GM12801 (cell line): Measurements from ENCODE around the gene MMD.

Experiments used
- TF ChIP-seq, protein P1 (sequence below): IDR thresholded peaks from one replicate; pipeline ENCODE4 v1.5.1; 2011; ENCODE audit warnings: control low read depth; ENCODE audit not compliant: insufficient read length; ENCODE audit errors: extremely low read depth

MMD gene

GRCh38 chr17:55456307-55457240, 34.9 kb upstream of the MMD start:
- TF ChIP-seq, protein P1, sequence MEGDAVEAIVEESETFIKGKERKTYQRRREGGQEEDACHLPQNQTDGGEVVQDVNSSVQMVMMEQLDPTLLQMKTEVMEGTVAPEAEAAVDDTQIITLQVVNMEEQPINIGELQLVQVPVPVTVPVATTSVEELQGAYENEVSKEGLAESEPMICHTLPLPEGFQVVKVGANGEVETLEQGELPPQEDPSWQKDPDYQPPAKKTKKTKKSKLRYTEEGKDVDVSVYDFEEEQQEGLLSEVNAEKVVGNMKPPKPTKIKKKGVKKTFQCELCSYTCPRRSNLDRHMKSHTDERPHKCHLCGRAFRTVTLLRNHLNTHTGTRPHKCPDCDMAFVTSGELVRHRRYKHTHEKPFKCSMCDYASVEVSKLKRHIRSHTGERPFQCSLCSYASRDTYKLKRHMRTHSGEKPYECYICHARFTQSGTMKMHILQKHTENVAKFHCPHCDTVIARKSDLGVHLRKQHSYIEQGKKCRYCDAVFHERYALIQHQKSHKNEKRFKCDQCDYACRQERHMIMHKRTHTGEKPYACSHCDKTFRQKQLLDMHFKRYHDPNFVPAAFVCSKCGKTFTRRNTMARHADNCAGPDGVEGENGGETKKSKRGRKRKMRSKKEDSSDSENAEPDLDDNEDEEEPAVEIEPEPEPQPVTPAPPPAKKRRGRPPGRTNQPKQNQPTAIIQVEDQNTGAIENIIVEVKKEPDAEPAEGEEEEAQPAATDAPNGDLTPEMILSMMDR, result no peak

DNA sequence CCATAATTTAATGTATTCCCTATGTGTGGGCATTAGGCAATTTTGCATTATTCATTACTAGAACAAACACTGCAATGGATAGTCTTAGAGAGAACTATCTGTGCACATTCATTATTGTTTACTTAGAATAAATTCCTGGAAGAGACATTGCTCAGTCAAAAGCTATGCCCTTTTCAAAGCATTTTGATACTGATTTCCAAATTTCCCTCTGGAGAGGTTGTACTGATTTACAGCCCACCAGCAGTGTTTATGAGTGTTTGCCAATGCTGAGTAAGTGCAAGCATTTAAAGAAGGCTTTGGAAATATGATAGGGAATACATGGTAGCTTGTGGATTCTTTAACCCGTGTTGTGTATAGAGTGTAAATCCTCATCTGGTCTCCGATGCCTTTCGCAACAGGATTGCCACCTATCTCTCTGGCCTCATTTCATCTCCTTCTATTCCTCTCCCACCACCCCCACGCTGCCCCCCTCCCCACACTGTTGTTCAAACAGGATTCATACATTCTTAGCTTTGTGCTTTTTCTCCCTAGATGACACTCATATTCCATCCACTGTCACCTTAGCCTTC, 33.4 kb upstream of the MMD start:
- TF ChIP-seq, protein P1, result no peak

- TF ChIP-seq, protein P1, result no peak
Observed at GRCh38 chr17:55453839-55454557, 32.4 kb upstream of the MMD start.

- TF ChIP-seq, protein P1, result no peak
Observed at GRCh38 chr17:55452139-55452790, 30.6 kb upstream of the MMD start.

GRCh38 chr17:55451758-55452138, 30.1 kb upstream of the MMD start:
- TF ChIP-seq, protein P1, result no peak

- TF ChIP-seq, protein P1, result no peak
Observed at GRCh38 chr17:55451203-55451641, 29.6 kb upstream of the MMD start.
